ENCODE data around the gene SLC44A1.

DNA sequence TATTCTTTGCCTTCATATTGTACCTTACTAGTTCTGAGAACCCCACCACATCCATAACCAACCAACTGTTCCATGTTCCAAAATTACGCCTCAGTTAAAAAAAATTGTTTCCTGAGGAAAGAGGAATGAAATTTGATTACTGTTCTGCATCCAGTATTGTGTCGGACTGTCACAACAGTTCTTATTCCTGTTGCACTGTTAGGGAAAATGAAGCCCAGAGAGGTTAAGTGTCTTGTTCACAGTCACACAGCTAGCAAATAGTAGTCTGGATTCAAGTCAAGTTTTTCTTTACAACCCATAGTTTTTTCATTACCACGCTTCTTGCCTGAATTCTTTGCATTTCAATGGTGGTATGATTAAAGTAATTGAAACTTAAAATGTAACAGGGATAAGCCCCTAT is 207.7 kb downstream of the SLC44A1 start:
- TF ChIP-seq CTCF (conservative IDR thresholded peaks at IDR 0.05; ENCODE audit: low read length): no peak
- no peak for TF ChIP-seq EZH2phosphoT487 (IDR thresholded peaks at IDR 0.05; ENCODE audit: borderline replicate concordance, low read depth, low read length)

Data from OCI-LY7 (cell line).